GM15510 (cell line): Measurements from ENCODE around the gene SPINK8.

Source experiments
- POLR2A ChIP-seq: IDR thresholded peaks from 3 replicates; pipeline ENCODE4 v1.6.1; 2011; ENCODE audit warnings: borderline replicate concordance; ENCODE audit not compliant: insufficient read length; ENCODE audit errors: extremely low read depth

SPINK8 gene

GRCh38 chr3:48296699-48297098, 36.8 kb downstream of the SPINK8 start:
- TF ChIP-seq POLR2A, result no peak

GRCh38 chr3:48294611-48295263, 38.7 kb downstream of the SPINK8 start:
- TF ChIP-seq POLR2A, result no peak

- no peak for TF ChIP-seq POLR2A
Measured at GRCh38 chr3:48289659-48290058, 43.8 kb downstream of the SPINK8 start.

GRCh38 chr3:48287034-48287433, 46.4 kb downstream of the SPINK8 start:
- TF ChIP-seq POLR2A, result no peak

- no peak for TF ChIP-seq POLR2A
Measured at GRCh38 chr3:48286308-48286707, 47.2 kb downstream of the SPINK8 start.

- no peak for TF ChIP-seq POLR2A
Measured at GRCh38 chr3:48285675-48286074, 47.8 kb downstream of the SPINK8 start.

- TF ChIP-seq POLR2A, result no peak
Measured at GRCh38 chr3:48285132-48285531, 48.3 kb downstream of the SPINK8 start.

- no peak for TF ChIP-seq POLR2A
Measured at GRCh38 chr3:48280881-48281280, 52.6 kb downstream of the SPINK8 start.

- no peak for TF ChIP-seq POLR2A
Measured at GRCh38 chr3:48278884-48279559, 54.4 kb downstream of the SPINK8 start.

GRCh38 chr3:48276911-48277641, 56.4 kb downstream of the SPINK8 start:
- TF ChIP-seq POLR2A, result no peak

- TF ChIP-seq POLR2A, result no peak
Measured at GRCh38 chr3:48275287-48276027, 58.0 kb downstream of the SPINK8 start.

- TF ChIP-seq POLR2A, result no peak
Measured at GRCh38 chr3:48274452-48274851, 59.0 kb downstream of the SPINK8 start.

GRCh38 chr3:48273594-48274211, 59.8 kb downstream of the SPINK8 start:
- TF ChIP-seq POLR2A, result no peak

- TF ChIP-seq POLR2A, result no peak
Measured at GRCh38 chr3:48271763-48272498, 61.5 kb downstream of the SPINK8 start.
